GM23248 (cell line): Measurements from ENCODE around the gene SAFB2. TPM values are rescaled to one million over a fixed set of nuclear protein-coding genes. Genes with fewer than 3 reads are reported as not detected.
"Not testable (repeated sequence)": the region's sequence is repeated elsewhere in the genome, so short reads cannot be mapped to it uniquely, and the experiment has no call there.

Experiments used
- DNase-seq: peaks from one replicate; pipeline ENCODE4 v3.0.0-alpha.2; 2015
- H2AFZ ChIP-seq: fragments of 200-600 bp; sonication (generic); 2 replicates; pipeline ENCODE4 v1.6.1; 2016; ENCODE audit warnings: antibody characterized with exemption
- H3F3A ChIP-seq: fragments of 200-600 bp; sonication (generic); 2 replicates; pipeline ENCODE4 v1.6.1; 2016; ENCODE audit warnings: mild to moderate bottlenecking, antibody characterized with exemption, mixed run types; ENCODE audit not compliant: insufficient read depth
- H3K27ac ChIP-seq: fragments of 200-600 bp; sonication (generic); 2 replicates; pipeline ENCODE4 v1.5.1; 2016; ENCODE audit warnings: mild to moderate bottlenecking
- H3K27me3 ChIP-seq: fragments of 200-600 bp; sonication (generic); replicated peaks from 2 replicates; pipeline ENCODE4 v1.6.1; 2016; ENCODE audit warnings: mild to moderate bottlenecking; ENCODE audit not compliant: insufficient read depth
- H3K36me3 ChIP-seq: fragments of 200-600 bp; sonication (generic); 2 replicates; pipeline ENCODE4 v1.6.1; 2016; ENCODE audit warnings: low read depth, mild to moderate bottlenecking
- H3K4me1 ChIP-seq: fragments of 200-600 bp; sonication (generic); 2 replicates; pipeline ENCODE4 v1.6.1; 2016; ENCODE audit warnings: mild to moderate bottlenecking; ENCODE audit not compliant: insufficient read depth
- H3K4me2 ChIP-seq: fragments of 200-600 bp; sonication (generic); one replicate; pipeline ENCODE4 v1.6.1; 2016; ENCODE audit warnings: mild to moderate bottlenecking; ENCODE audit not compliant: unreplicated experiment
- H3K4me3 ChIP-seq: fragments of 200-600 bp; sonication (generic); 2 replicates; pipeline ENCODE4 v1.5.1; 2016; ENCODE audit warnings: mild to moderate bottlenecking
- H3K79me2 ChIP-seq: fragments of 200-600 bp; sonication (generic); 2 replicates; pipeline ENCODE4 v1.6.1; 2016; ENCODE audit warnings: mild to moderate bottlenecking; ENCODE audit not compliant: insufficient read depth
- H3K9ac ChIP-seq: fragments of 200-600 bp; sonication (generic); 2 replicates; pipeline ENCODE4 v1.6.1; 2016; ENCODE audit warnings: mild to moderate bottlenecking
- H3K9me2 ChIP-seq: fragments of 200-600 bp; sonication (generic); 2 replicates; pipeline ENCODE4 v1.6.1; 2016; ENCODE audit warnings: mixed run types, mild to moderate bottlenecking, moderate library complexity; ENCODE audit not compliant: insufficient read depth
- H3K9me3 ChIP-seq: fragments of 200-600 bp; sonication (generic); one replicate; pipeline ENCODE4 v1.6.1; 2017; ENCODE audit warnings: low read depth
- H4K20me1 ChIP-seq: fragments of 200-600 bp; sonication (generic); 2 replicates; pipeline ENCODE4 v1.6.0; 2016; ENCODE audit not compliant: insufficient read depth
- EZH2 ChIP-seq: fragments of 200-600 bp; sonication (generic); IDR thresholded peaks from 2 replicates; pipeline ENCODE4 v1.6.1; 2018; ENCODE audit warnings: antibody characterized with exemption, mild to moderate bottlenecking; ENCODE audit not compliant: insufficient read depth, poor library complexity, severe bottlenecking
- EZH2phosphoT487 ChIP-seq: fragments of 200-600 bp; sonication (generic); IDR thresholded peaks from 2 replicates; pipeline ENCODE4 v1.6.1; 2018; ENCODE audit warnings: antibody characterized with exemption, moderate library complexity, mild to moderate bottlenecking, low read depth; ENCODE audit not compliant: insufficient read depth
- WGBS, 2 experiments: methylation state at CpG; one replicate each; pipeline ENCODE4 v1.1.6; 2015 to 2017; ENCODE audit warnings: low lambda C conversion rate in 2 of 2, low coverage in 1 of 2; ENCODE audit errors: missing lambda C conversion rate in 2 of 2; 5-methylcytosine and 5-hydroxymethylcytosine counted together
- in situ Hi-C: fragments of 300-500 bp; cut with MboI; formaldehyde crosslinking; loops from 2 replicates; pipeline ENCODE4 v1.15.0; 2020
- polyA plus RNA-seq: library from polyadenylated mRNA; unstranded; fragments of >200 nt; fragmentation: Nextera tagmentation; extraction: Ambion mirVana; gene quantifications from 2 replicates; pipeline ENCODE4 v1.2.1, GENCODE V29; 2016
- total RNA-seq: library from RNA; depleted of rRNA; stranded (reverse); fragments of >200 nt; shearing (Covaris generic); gene quantifications from 2 replicates; pipeline ENCODE4 v1.2.3, GENCODE V29; 2014

SAFB2 gene
- total and polyA plus RNA-seq, 2 experiments from 2014 or later, result 17.6 to 37.2 TPM

DNA sequence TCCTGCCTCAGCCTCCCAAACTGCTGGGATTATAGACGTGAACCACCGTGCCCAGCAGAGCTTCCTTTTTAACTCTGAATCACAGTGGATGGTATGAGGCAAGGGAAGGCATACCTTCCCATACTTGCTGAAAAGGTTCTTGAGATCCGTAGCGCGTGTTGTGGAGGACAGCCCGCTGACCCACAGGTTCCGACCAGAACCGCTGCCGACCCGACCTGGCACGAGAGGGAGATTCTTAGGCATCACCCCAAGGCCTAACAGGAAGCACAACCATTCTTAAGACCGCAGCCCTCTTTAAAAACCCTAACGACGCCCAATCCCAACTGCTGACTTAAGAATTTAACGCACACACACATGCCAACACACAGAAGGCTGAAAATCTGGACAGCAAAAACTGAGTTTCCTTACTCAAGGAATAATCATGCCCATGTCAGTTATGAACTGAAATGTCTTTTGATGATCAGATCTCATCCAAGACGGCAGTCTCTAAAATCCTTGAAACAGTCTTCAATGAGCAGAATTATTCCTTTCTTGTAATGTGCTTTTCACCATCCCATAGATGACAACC lies 12.6 kb downstream of the SAFB2 start:
- WGBS, 2 experiments, result 84 to 87% methylated on average over 16 of the region's 16 CpGs
- peaks cover 89% of the 10 kb centered on the region for H3K79me2 ChIP-seq
- no peaks in the 10 kb centered on the region for H3K27me3 ChIP-seq
- no peaks in the 10 kb centered on the region for H3K4me1 ChIP-seq
- peaks cover 6% of the 10 kb centered on the region; the same call in 1 of the 2 replicates for H3F3A ChIP-seq
- no peaks in the 10 kb centered on the region; the same call in 1 of the 2 replicates for H4K20me1 ChIP-seq
- no peak overlapping the region for H3K4me3 ChIP-seq
- H3K27ac ChIP-seq, result no peak overlapping the region
- H3K9me3 ChIP-seq, result no peaks in the 10 kb centered on the region
- H2AFZ ChIP-seq, result no peak overlapping the region
- in situ Hi-C loops, result no loop called here
- DNase-seq, result no peak
- no peak overlapping the region for H3K4me2 ChIP-seq
- peaks cover 81% of the 10 kb centered on the region for H3K36me3 ChIP-seq
- H3K9me2 ChIP-seq, result no peaks in the 10 kb centered on the region
- no peak for TF ChIP-seq EZH2
- TF ChIP-seq EZH2phosphoT487, result no peak
- H3K9ac ChIP-seq, result no peak overlapping the region

DNA sequence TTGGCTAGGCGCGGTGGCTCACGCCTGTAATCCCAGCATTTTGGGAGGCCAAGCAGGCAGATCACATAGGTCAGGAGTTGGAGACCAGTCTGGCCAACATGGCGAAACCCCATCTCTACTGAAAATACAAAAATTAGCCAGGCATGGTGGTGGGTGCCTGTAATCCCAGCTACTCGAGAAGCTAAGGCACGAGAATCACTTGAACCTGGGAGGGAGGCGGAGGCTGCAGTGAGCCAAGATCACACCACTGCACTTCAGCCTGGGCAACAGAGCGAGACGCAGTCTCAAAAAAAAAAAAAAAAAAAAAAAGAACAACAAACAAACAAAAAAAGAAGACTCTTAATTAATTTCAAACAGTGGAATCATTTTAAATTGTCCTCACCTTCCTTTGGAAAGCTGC lies 13.8 kb downstream of the SAFB2 start:
- in situ Hi-C loops, H3K9me3 ChIP-seq, H3K9me2 ChIP-seq, H3K27me3 ChIP-seq, H2AFZ ChIP-seq, H4K20me1 ChIP-seq, H3K4me3 ChIP-seq, DNase-seq, H3F3A ChIP-seq, H3K4me2 ChIP-seq, H3K9ac ChIP-seq, H3K4me1 ChIP-seq, H3K27ac ChIP-seq: not testable (repeated sequence)
- Histone ChIP-seq H3K79me2 (peaks cover 89% of the 10 kb centered on the region), H3K36me3 (peaks cover 81% of the 10 kb centered on the region)
- 91 to 95% methylated on average over 9 of the region's 9 CpGs for WGBS, 2 experiments

DNA sequence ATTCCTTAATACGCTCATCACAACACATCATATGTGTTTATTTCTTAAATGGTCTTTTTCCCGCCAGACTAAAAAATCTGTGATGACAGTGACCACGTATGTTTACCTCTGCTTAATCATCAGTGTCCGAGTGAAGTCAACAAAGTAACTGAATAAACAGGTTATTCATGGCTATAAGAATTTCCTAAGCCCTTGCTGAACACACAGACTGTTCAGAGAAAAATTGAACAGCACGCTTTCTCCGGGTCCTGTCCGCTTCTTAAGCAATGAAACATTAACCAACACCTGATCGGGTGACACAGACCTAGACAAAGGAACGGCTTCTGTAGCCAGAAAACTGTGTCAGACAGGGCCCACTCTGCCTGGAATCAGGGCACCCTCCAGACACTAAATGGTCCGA lies 14.3 kb downstream of the SAFB2 start:
- DNase-seq, result no peak
- H3K27ac ChIP-seq, result no peak overlapping the region
- no peaks in the 10 kb centered on the region for H3F3A ChIP-seq
- WGBS, 2 experiments, result 91% methylated on average over 10 of the region's 10 CpGs
- no peak overlapping the region for H3K4me3 ChIP-seq
- H3K27me3 ChIP-seq, result no peaks in the 10 kb centered on the region
- H3K79me2 ChIP-seq, result peaks cover 89% of the 10 kb centered on the region
- in situ Hi-C loops, result no loop called here
- H3K9me3 ChIP-seq, result no peaks in the 10 kb centered on the region
- H3K36me3 ChIP-seq, result peaks cover 81% of the 10 kb centered on the region
- no peaks in the 10 kb centered on the region; the same call in 1 of the 2 replicates for H4K20me1 ChIP-seq
- no peak overlapping the region for H3K4me2 ChIP-seq
- H3K9ac ChIP-seq, result no peak overlapping the region
- no peaks in the 10 kb centered on the region for H3K9me2 ChIP-seq
- no peaks in the 10 kb centered on the region for H3K4me1 ChIP-seq
- TF ChIP-seq EZH2 (no peak), EZH2phosphoT487 (no peak)
- no peak overlapping the region for H2AFZ ChIP-seq

DNA sequence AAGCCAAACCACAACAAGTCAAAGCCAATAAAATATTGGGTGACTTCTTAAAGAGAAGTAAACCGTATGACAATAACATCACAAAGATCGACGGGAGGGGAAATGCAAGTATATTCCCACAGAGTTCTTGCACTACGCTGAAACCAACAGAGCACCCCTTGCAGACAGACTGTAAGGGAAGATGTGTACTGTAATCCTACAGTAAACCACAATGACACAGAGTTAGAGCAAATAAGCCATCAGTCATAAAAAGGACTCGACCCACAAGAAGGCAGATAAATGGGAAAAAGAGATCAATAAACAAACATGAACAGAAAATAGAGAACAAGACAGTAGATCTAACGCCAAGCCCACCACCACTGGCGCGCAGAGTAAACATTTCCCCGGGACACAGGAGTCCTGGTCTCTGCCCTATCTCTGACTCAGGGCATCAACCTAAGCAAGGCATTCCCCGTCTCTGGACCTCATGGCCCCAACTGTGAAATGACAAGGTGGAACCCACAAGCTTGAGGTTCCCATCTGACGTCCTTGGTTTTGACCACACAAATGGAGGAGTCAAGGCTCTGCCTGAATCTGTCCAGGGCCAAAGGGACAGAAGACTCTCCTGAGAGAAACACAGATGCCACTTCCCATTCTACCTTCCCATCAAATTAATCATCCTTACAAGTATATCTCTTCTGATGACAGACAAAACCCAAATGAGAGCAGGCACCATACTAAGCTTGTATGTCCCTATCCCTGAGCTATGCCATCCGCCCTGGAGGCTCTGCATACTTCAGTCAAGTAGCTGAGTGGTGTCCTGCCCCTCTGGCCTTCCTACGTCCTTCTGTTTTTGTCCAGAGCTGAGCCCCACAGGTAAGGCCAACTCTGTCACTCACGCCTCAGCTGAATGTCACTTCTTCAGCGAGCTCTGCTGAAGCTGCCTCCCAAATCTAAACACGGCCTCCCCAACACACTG lies 15.0 kb downstream of the SAFB2 start:
- Histone ChIP-seq H3K79me2 (peaks cover 89% of the 10 kb centered on the region), H3K4me3 (no peak overlapping the region), H3K4me2 (no peak overlapping the region), H2AFZ (no peak overlapping the region), H3F3A (no peaks in the 10 kb centered on the region), H3K9me2 (no peaks in the 10 kb centered on the region), H3K4me1 (no peaks in the 10 kb centered on the region), H4K20me1 (no peaks in the 10 kb centered on the region; the same call in 1 of the 2 replicates), H3K36me3 (peaks cover 79% of the 10 kb centered on the region), H3K9me3 (no peaks in the 10 kb centered on the region), H3K27ac (no peak overlapping the region), H3K9ac (no peak overlapping the region), H3K27me3 (no peaks in the 10 kb centered on the region)
- in situ Hi-C loops, result no loop called here
- 94 to 95% methylated on average over 16 of the region's 16 CpGs for WGBS, 2 experiments
- no peak for DNase-seq
- TF ChIP-seq EZH2phosphoT487 (no peak), EZH2 (no peak)
